GM18511 (cell line): ENCODE results near the gene SELENOH.
"Not testable (repeated sequence)": the region's sequence is repeated elsewhere in the genome, so short reads cannot be mapped to it uniquely, and the experiment has no call there.

Source experiments
- ATAC-seq: cut with Tn5 transposase; IDR thresholded peaks from one replicate; pipeline ENCODE4 v1.9.1; 2021; ENCODE audit warnings: mild to moderate bottlenecking, moderate library complexity; ENCODE audit not compliant: unreplicated experiment

SELENOH gene

DNA sequence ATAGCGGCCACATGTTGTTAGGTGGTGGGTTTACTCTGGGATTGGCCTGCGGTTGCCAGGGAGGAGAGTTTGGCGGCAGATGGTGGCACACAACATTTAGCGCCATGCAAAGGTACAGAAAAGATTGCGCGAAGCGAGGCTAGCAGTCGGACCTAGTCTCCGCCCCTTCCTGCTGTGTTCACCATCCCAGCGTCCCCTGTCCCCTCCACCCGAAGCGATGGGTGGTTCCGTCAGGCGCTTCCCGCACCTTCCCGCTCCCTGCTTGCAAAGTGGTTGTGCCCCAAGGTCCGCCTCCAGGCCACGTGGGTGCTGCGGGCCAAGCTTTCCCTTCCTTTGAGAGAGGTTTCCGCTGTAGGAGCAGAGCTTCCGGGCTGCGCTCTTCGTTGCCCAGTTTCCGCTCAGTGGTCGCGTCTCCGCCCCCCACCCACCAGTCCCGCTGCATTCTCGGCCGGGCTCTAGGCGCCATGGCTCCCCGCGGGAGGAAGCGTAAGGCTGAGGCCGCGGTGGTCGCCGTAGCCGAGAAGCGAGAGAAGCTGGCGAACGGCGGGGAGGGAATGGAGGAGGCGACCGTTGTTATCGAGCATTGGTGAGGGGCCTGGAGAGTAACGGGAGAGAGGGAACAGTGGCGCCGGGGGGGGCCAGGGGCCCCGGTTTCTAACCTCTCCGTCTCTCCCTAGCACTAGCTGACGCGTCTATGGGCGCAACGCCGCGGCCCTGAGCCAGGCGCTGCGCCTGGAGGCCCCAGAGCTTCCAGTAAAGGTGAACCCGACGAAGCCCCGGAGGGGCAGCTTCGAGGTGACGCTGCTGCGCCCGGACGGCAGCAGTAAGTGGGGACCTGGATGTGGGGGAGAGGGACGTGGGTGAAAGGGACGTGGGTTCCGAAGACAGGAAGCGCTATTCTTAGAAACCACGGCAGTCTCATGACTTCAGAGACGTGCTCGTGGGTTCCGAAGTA, at the start of gene SELENOH:
SELENOH (plus strand) TSS at position 360 of the 955 bp plus-strand sequence; CDS start at position 465, 105 bp downstream.
- peak; percentile 94 for ATAC-seq

GRCh38 chr11:57698843-57699365, 42.4 kb upstream of the SELENOH start:
- ATAC-seq: no peak

GRCh38 chr11:57699813-57700212, 41.5 kb upstream of the SELENOH start:
- ATAC-seq: no peak

DNA sequence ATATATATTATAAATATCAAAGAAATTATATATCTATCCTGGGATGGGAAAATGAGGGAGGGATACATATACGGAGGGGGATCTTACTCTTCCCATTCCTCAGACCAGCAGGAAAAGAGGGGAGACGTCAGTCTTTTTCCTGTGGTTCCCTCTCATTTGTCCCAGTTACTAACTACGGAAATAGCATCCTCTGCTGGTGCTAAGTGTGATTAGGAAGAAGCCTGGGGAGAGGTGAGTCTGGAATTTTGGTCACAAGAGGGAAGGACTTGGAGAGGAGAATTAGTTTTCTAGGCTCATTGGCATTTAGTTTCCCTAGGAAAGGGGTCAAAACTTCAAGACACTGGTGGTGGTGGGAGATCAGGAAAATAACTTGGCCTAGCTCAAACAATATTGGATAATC, 40.9 kb upstream of the SELENOH start:
- no peak for ATAC-seq

DNA sequence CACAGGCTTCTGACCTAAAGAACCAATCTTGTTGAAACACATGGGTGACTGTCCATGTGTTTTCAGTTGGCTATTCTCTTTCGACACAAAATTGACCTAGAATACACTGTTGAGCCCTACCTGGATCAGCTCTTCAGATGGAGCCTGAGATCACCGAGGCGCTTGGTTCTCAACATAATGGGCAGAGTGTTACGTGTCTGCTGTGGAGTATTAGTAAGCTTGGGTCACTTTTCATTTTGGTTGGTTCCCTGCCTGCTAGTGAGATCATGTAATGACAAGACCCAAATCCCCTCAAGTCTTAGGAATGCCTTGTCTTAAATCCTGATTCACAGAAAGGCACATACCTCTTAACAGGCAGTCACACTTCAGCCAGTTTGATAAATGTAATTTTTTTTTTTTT, 38.0 kb upstream of the SELENOH start:
- no peak for ATAC-seq

GRCh38 chr11:57704932-57705331, 36.4 kb upstream of the SELENOH start:
- ATAC-seq: no peak

DNA sequence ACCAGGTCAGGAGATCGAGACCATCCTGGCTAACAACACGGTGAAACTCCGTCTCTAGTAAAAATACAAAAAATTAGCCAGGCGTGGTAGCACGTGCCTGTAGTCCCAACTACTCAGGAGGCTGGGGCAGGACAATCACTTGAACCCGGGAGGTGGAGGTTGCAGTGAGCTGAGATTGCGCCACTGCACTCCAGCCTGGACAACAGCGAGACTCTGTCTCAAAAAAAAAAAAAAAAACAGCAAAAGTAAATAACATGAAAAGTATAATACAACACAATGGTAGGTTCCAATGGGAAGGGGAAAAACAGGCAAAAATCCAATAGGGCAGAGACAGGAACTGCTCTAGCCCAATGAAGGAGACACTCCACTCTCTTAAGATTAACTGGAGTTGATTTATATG, 35.9 kb upstream of the SELENOH start:
- not testable (repeated sequence) for ATAC-seq

DNA sequence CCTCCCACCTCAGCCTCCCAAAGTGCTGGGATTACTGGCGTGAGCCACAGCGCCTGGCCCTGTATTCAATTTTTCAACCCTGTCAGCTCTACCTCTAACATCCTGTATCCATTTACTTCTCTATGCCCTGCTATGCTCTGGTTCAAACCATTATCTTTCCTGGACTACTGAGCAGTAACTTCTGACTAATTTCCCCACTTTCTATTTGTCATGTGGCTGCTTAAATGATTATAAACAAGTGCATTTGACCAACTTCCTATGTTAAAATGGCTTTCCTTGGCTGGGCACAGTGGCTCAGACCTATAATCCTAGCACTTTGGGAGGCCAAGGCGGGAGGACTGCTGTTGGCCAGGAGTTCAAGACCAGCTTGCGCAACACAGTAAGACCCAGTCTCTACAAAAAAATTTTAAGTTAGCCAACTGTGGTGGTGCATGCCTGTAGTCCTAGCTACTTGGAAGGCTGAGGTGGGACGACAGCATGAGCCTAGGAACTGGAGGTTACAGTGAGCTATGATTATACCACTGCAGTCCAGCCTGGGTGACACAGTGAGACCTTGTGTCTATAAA, 31.4 kb upstream of the SELENOH start:
- no peak for ATAC-seq

- peak; percentile 60 for ATAC-seq
Observed at GRCh38 chr11:57711414-57712255, 29.7 kb upstream of the SELENOH start, which contains the start of gene MED19. TSS of gene MED19 (minus strand) at chr11:57712215. CDS start at chr11:57712179, 36 bp downstream.

- peak; percentile 94 for ATAC-seq
Observed at GRCh38 chr11:57712256-57713150, 28.8 kb upstream of the SELENOH start, which contains the start of gene TMX2. TSS of gene TMX2 (plus strand) at chr11:57712593. CDS start at chr11:57712619, 26 bp downstream.

GRCh38 chr11:57713835-57714234, 27.5 kb upstream of the SELENOH start:
- no peak for ATAC-seq

- ATAC-seq: not testable (repeated sequence)
Observed at GRCh38 chr11:57716726-57717125, 24.6 kb upstream of the SELENOH start.

DNA sequence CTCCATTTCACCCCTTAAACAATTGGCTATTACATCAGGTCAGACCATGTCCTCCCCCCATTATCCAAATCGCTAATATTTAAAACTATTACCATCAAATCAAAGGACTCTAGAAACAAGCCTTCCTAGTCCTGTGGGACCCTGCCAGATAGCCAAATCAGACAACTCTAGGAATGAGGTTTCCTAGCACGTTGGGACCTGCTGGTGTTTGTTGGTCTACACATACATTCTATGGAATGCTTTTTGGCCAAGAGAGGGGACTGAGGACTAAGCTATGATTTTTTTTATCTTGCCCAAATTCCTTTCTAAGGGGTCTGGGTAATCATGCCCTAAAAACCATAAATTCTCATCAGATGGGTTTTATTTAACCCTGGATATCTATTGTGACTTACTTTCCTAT, 14.1 kb upstream of the SELENOH start:
- no peak for ATAC-seq

DNA sequence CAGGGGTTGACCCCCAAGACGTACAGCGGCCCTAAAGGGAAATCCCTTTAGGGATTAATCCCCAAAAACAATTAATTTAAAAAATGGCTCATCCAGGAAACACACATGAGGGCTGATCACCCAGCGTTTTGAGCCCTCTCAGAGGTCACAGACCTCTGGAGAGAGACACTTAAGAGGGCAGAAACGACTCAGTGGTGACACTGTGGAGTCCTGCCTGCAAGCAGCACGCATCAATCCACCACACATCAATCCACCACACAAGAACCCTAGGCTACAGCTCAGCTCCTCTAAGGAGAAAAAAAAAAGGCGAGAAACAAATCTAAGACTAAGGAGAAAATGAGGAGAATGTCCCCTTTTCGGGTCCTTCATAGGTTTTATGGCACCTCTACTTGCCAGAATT, 12.5 kb upstream of the SELENOH start:
- no peak for ATAC-seq

- ATAC-seq: no peak
Observed at GRCh38 chr11:57729479-57729878, 11.8 kb upstream of the SELENOH start.

- ATAC-seq: no peak
Observed at GRCh38 chr11:57732661-57733060, 8.6 kb upstream of the SELENOH start.

DNA sequence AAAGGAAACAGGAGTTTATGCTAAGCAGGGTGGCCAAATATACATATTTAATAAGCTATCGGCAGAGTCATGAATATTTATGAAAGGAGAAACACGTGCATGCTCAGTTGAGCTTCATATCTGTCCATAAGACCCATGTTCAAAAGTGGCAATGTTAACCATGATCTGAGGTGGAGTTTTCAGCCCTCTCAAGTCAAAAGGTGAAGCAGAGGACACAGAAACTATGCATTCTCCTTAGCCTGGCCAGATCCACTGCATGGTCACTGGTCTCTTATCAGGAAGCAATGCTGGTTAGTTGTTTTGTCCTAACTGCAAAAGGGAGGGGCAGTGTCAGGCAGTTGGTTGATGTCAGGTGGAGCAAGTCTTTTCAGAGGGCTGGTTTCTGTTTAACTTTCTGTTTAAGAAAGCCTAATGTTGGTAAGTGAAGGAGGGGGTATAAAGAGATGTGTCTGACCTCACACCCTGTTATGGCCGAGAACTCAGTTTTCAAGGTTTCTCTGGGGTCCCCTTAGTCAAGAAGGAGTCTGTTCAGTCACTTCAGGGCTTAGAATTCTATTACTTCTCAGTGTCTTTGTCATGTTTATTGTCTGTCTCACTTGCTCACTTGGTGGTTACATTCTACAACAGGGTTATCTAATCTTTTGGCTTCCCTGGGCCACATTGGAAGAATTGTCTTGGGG, 5.5 kb upstream of the SELENOH start:
- peak; percentile 44 for ATAC-seq

DNA sequence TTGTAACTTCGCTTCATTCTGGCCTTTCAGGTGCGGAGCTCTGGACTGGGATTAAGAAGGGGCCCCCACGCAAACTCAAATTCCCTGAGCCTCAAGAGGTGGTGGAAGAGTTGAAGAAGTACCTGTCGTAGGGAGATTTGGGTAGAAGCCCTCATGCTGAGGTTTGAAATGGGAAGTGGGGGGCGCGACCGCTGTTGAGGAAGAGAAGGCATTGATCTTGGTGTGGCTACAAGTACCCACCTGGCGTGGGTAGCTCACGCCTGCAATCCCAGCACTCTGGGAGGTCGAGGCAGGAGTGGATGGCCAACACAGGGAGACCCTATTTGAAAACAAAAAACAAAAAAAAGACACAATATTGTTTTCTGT, 779 bp downstream of the SELENOH start:
- no peak for ATAC-seq

GRCh38 chr11:57744357-57744756, 3.1 kb downstream of the SELENOH start:
- ATAC-seq: no peak
